Stimulated activated CD8-positive, alpha-beta memory T cell treated with anti-CD3 and anti-CD28 coated beads, Interleukin-4, amount 100 ng/mL, for 24 hours (primary cell): ENCODE results near the gene ZEB1.
"Not testable (repeated sequence)": the region's sequence is repeated elsewhere in the genome, so short reads cannot be mapped to it uniquely, and the experiment has no call there.

Experiments
- DNase-seq: peaks from one replicate; pipeline ENCODE4 v3.0.0-alpha.2; 2020; ENCODE audit warnings: low read depth

ZEB1 gene

DNA sequence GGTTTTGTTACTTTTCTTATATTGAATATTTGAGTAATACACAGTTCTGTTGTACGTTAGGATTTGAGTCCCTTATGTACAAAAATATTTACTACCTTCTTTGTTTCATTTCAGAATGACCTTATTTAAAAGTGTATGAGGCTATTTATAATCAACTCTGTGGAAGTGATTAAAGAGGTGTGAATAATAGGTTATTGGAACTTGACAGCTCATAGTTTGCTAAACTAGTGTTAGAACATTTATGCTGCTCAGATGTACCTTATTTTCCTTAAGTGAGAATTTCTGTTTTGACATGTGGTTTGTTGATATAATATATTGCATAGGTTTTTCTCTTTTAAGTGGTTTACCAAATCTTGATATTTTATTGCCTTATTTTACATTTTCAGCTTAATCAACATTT, 105.5 kb downstream of the ZEB1 start:
- DNase-seq, result no peak

DNA sequence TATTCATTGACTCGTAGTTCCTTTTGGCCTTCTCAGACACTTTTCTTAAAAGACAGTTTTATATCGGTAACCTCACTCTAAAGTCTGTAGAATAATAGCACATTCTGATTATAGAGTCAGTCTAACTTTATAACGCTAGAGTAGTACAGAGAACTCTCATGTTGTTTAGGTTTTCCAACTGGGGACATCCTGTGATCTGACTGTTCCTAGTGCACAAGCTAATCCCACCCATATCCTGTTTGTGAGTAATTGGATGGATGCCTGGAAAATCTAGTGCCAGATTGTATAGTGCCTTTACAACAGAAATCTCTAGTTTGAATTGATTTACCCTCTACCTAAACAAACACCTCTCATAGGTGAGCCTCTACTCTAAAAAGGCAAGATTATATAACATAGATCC, 107.4 kb downstream of the ZEB1 start:
- no peak for DNase-seq

DNA sequence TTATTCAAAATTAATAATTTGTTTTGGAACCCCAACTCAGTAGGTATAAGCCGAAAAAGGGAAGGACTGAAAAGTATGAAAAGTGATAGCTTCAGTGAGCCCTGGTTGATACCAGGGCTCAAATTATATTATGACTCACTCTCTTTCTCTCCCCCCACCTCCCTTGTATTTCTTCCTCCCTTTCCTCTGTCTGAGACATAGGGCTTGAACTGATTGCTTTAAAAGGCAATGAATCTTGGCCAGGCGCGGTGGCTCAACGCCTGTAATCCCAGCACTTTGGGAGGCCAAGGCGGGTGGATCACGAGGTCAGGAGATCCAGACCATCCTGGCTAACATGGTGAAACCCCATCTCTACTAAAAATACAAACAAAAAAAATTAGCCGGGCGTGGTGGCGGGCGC, 108.3 kb downstream of the ZEB1 start:
- DNase-seq, result not testable (repeated sequence)

GRCh38 chr10:31428499-31428898, 109.5 kb downstream of the ZEB1 start:
- not testable (repeated sequence) for DNase-seq

DNA sequence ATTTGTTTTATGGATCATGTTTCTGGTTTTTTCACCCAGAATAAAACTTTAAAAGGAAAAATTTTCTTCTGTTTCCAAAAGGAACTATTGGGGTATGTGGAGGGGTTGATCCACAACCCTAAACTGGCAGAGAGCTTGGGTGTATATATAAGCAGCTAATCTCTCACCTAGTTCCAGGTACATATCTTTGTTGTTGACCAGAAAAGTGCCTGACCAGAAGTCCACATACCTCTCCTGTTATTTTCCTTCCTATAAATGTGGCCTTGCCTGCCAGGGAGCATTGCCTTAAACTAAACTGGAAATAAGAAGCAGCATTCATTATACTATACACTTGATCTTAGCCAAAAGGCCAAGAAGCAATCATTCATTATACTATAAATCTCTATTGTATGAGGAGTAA, 112.0 kb downstream of the ZEB1 start:
- no peak for DNase-seq

DNA sequence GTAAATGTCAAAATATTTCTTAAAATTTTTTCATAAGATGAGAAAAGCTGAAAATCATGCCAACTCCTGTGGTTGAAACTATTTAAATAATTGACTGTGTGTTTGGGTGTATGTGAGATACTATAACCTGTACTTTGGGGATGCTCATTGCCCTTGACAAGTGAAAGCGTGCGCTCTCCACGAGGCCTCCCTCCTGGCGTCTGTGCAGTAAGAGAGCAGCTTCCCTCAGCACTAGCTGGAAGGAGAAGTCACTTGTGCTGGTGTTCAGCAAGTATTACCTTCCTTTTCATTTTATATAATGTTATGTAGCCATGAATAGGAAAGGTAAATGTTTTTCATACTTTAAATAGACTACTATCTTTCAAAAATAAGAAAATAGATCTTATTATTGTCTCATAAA, 118.9 kb downstream of the ZEB1 start:
- DNase-seq, result no peak

DNA sequence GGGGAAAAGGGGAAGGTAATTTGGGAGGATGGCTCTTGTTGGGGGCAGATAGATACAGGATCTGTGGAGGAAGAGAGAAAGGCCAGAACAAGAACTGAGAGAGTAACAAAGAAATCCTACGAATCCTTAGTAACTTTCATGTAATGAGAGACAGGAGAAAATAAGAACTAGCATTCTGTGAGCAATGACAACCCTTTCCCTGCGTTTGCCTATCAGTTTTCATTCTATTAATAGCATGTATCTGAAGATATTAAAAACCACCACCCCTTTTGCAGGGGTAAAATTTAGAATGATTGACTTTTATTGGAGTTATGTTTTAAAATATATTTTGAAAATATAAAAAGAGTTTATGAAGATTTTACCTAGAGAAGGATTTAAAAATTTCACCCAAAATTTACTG, 132.8 kb downstream of the ZEB1 start:
- DNase-seq, result no peak

GRCh38 chr10:31456468-31456867, 137.5 kb downstream of the ZEB1 start:
- no peak for DNase-seq

GRCh38 chr10:31457858-31458257, 138.8 kb downstream of the ZEB1 start:
- DNase-seq, result no peak

- DNase-seq, result no peak
These were observed 140.0 kb downstream of the ZEB1 start for GRCh38 chr10:31458974-31459373.

DNA sequence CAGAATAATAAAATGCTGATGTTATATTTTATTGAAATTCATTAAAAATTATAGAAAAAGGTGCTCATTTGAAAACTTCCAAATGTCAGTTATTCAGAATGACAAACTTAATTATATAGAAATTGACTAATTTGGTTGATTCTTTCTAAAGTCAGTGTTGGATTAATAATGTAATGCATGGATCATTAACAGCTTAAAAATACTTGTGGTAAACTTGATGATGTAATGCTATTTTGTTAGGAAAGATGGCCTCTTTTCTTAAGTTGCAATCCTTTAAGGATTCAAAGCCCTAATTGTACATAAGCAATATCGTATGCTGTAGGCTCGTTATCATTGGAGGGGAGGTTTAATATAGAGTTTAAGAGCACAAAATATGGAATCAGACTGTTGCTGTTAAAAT, 141.2 kb downstream of the ZEB1 start:
- DNase-seq, result no peak

- DNase-seq, result no peak
These were observed 145.5 kb downstream of the ZEB1 start for GRCh38 chr10:31464552-31464951.

- no peak for DNase-seq
These were observed 147.3 kb downstream of the ZEB1 start for GRCh38 chr10:31466313-31466712.

GRCh38 chr10:31467791-31468535, 148.9 kb downstream of the ZEB1 start:
- DNase-seq, result no peak

GRCh38 chr10:31468536-31468859, 149.5 kb downstream of the ZEB1 start:
- no peak for DNase-seq

DNA sequence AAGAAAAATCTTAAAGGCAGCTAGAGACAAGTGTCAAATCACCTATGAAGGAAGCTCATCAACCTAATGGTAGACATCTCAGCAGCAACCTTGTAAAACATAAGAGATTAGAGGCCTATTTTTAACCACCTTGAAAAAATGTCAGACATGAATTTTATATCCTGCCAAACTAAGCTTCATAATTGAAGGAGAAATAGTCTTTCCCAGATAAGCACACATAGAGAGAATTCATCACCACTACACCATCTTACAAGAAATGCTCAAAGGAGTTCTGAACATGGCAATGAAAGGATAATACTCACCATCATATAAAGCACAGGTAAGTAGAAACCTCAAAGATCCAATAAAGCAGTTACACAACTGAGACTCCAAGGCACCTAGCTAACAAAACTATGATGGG, 156.5 kb downstream of the ZEB1 start:
- DNase-seq, result no peak

- DNase-seq, result no peak
These were observed 157.1 kb downstream of the ZEB1 start for GRCh38 chr10:31476088-31476487.

DNA sequence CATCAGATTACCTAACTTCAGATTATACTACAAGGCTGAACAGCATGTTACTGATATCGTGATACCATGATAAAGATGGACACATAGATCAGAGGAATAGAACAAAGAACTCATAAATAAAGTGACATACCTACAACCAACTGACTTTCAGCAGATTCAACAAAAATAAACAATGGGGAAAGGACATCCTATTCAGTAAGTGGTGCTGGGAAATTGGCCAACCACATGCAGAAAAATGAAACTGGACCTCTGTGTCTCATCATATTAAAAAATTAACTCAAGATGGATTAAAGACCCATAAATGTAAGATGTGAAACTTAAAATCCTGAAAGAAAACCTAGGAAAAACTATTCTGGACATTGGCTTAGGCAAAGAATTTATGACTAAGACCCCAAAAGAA, 158.6 kb downstream of the ZEB1 start:
- DNase-seq, result no peak

- no peak for DNase-seq
These were observed 160.7 kb downstream of the ZEB1 start for GRCh38 chr10:31479752-31480151.

DNA sequence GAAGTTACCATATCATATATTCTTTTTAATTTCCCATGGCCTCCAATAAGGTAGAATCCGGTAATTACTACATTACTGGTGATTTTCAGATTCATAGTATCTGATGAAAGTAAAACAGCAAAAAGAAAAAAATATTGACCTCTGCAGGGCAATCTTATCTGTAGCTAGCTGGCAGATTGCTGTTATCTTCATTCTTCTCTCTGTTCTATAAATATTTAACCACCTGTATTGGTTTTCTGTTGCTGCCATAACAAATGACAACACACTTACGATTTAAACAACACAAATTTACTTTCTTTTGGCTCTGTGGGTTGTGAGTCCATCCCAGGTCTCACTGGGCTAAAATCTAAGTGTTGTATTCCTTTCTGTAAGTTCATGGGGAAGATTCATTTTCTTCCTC, 164.5 kb downstream of the ZEB1 start:
- no peak for DNase-seq

DNA sequence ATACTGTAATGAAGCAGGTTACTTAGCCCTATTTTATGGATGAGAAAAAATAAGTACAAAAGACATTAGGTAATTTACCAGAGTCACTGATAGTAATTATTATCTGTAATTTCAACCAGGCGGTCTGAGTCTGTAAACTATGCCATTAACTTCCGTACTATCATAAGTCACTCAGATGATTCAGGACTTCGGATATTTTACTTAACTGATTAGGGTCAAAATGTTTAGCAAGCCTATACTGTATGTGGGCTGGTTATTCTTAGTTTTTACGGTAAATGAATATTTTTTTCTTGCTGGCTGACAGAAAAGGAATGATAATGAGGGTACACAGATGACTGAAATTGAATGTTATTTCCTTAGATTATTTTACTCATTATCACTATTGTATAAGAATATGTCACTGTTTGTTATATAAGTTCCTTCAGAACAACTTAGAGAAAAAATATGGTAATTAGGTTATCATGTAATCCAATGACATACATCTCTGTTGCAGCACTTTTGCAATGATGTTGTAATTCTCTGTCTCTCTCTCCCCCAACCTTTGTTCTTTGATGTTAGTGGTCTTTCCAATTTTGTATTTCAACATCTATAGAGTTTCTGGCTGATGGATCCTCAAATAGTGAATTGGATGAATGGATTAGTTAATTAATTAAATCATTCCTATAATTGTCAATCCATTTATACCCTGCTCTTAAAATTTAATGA, 165.6 kb downstream of the ZEB1 start:
- no peak for DNase-seq

DNA sequence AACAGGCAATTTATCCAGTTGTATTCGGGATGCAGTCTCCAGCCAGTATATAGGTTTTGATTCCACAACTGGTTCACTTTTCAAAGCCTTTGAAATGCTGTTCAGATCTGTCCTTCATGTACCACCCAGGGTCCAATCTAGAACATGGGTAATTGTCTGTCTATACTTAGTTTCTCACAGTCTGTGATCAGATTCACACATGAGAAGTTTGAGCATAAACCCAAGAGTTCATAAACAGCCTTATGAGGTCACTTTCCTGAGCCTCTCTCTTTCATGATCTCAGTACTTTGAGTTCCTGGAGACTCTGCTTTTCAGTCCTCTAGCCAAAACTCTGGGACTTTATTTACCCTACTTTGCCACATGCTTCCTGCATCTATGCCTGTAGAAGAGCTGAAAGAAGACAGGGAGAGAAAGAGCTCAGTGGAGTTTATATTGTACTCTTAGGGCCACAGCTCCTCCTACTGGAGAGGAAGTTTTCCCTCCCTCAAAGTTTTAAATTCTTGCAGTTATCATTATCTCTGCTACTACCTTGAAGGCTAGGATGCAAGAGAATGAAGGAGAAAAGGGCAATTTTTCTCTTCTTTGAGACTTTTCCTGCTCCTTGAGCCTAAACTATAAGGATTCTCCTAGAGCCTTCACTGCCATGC, 172.0 kb downstream of the ZEB1 start:
- DNase-seq, result no peak

DNA sequence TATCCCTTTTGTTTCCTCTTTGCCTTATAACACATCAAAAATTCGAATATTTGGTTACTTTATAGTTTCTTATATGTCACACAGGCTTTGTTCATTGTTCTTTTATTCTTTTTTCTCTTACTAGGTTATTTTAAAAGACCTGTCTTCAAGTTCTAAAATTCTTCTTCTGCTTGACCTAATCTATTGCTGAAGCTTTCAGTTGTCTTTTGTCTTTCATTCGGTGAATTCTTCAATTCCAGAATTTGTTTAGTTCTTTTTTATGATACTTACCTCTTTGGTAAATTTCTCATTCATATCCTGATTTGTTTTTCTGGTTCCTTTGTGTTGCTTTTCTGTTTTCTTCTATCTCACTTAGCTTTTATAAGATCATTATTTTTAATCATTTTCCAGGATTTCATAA, 188.4 kb downstream of the ZEB1 start:
- DNase-seq, result no peak

- DNase-seq, result no peak
These were observed 189.2 kb downstream of the ZEB1 start for GRCh38 chr10:31508234-31508633.
